Esophagus squamous epithelium (tissue), 5 donors: ENCODE results near the gene EQTN. TPM values are rescaled to one million over a fixed set of nuclear protein-coding genes. Genes with fewer than 3 reads are reported as not detected.
"Not testable (repeated sequence)": the region's sequence is repeated elsewhere in the genome, so short reads cannot be mapped to it uniquely, and the experiment has no call there.

Experiments used
- DNase-seq: peaks from one replicate; lab custom pipeline; 2025; lab: John Stamatoyannopoulos, UW
- H3K27ac ChIP-seq, 4 donors: fragments of 200-600 bp; sonication (generic); one replicate each; pipeline ENCODE4 v1.5.1; 2016 to 2019; ENCODE audit warnings: mild to moderate bottlenecking in 1 of 4
- H3K27me3 ChIP-seq, 4 donors: fragments of 200-600 bp; sonication (generic); 1 replicate in 3 of 4; 2 replicates in 1 of 4; pipeline versions ENCODE4 v1.5.1 to v1.6.0; 2017 to 2021; ENCODE audit warnings: antibody characterized with exemption in 1 of 4
- H3K36me3 ChIP-seq, 3 donors: fragments of 200-600 bp; sonication (generic); one replicate each; pipeline ENCODE4 v1.5.1; 2016 to 2019
- H3K4me1 ChIP-seq, 3 donors: fragments of 200-600 bp; sonication (generic); one replicate each; pipeline ENCODE4 v1.5.1; 2017 to 2019
- H3K4me3 ChIP-seq, 4 donors: fragments of 200-600 bp; sonication (generic); 1 replicate in 3 of 4; 2 replicates in 1 of 4; pipeline ENCODE4 v1.5.1; 2016 to 2019; ENCODE audit warnings: mild to moderate bottlenecking in 2 of 4, moderate library complexity in 1 of 4
- H3K9me3 ChIP-seq, 3 donors: fragments of 200-600 bp; sonication (generic); one replicate each; pipeline ENCODE4 v1.5.1; 2016 to 2019
- POLR2A ChIP-seq, 4 donors: fragments of 450-650 bp; IDR thresholded peaks; one replicate each; pipeline ENCODE4 v1.6.1; 2017; ENCODE audit warnings: antibody characterized with exemption in 4 of 4, mild to moderate bottlenecking in 4 of 4, moderate library complexity in 3 of 4
- WGBS, 2 donors: methylation state at CpG; one replicate each; pipeline ENCODE4 v1.1.5; 2018; 5-methylcytosine and 5-hydroxymethylcytosine counted together
- intact Hi-C: fragments of 100-400 bp; cut with DNase I; formaldehyde crosslinking; loops from one replicate; pipeline ENCODE4 v1.15.0; 2022
- total RNA-seq, 4 donors: library from RNA; depleted of rRNA; stranded (reverse); fragments of >200 nt; gene quantifications; one replicate each; pipeline ENCODE4 v1.1.0, GENCODE V29; 2016
- TF ChIP-seq, protein P1 (sequence below), 6 experiments: fragments of 450-650 bp in 4 of 6; fragments of 200-600 bp in 2 of 6; sonication (generic) in 2 of 6; IDR thresholded peaks; one replicate each; pipeline ENCODE4 v1.5.1; 2016 to 2019; ENCODE audit warnings: antibody characterized with exemption in 6 of 6, mild to moderate bottlenecking in 4 of 6, moderate library complexity in 4 of 6
- donor health status: DM: yes; HTN: yes; CAD: no.

EQTN gene
- total RNA-seq, 4 donors from 2014 or later = not detected

DNA sequence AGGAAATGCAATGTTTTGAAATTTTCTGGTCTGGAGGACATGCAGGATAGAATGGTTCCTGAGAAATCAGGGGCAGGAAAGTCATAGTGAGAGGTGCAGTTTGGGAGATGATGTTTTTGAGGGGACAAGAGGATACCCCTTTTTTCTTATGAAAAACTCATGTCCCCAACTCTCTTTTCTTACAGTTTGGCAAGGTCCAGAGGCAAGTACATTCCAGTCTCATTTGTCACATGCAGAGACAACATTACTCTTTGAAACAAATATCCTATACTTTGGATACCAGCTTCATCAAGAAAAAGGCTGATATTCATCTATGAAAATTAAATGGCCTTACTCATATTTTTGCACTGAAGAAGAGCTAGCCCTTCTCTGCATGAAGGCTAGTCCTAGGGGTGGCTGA lies 48.2 kb downstream of the EQTN start:
- TF ChIP-seq POLR2A (IDR thresholded peaks at IDR 0.05) = no peak
- TF ChIP-seq, protein P1, sequence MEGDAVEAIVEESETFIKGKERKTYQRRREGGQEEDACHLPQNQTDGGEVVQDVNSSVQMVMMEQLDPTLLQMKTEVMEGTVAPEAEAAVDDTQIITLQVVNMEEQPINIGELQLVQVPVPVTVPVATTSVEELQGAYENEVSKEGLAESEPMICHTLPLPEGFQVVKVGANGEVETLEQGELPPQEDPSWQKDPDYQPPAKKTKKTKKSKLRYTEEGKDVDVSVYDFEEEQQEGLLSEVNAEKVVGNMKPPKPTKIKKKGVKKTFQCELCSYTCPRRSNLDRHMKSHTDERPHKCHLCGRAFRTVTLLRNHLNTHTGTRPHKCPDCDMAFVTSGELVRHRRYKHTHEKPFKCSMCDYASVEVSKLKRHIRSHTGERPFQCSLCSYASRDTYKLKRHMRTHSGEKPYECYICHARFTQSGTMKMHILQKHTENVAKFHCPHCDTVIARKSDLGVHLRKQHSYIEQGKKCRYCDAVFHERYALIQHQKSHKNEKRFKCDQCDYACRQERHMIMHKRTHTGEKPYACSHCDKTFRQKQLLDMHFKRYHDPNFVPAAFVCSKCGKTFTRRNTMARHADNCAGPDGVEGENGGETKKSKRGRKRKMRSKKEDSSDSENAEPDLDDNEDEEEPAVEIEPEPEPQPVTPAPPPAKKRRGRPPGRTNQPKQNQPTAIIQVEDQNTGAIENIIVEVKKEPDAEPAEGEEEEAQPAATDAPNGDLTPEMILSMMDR (IDR thresholded peaks at IDR 0.05) = no peak
- H3K4me1 ChIP-seq = no peaks in the 10 kb centered on the region
- H3K9me3 ChIP-seq = no peaks in the 10 kb centered on the region
- intact Hi-C loops = no loop called here
- no peak overlapping the region for H3K27ac ChIP-seq
- no peaks in the 10 kb centered on the region for H3K36me3 ChIP-seq
- no peaks in the 10 kb centered on the region for H3K27me3 ChIP-seq
- no peak overlapping the region for H3K4me3 ChIP-seq
- no peak for DNase-seq

DNA sequence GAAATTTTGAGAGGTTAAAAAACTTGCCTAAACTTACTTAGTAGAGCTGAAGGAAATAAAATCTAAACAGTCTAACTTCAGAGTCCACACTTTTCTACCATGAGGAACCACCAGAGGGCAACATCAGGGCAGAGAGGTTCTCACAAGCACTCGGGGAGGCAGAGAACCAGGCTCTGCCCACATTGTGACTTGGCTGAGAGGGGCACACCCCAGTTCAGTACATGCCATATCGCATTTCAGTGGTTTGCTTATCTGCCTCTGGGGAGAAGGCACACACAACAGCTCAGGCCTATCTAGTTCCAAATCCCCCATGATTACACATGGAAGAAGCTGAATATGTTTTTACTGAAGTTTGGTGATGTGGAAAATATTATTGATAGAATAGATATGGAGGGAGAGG lies 49.2 kb downstream of the EQTN start:
- 7 to 15% methylated on average over 2 of the region's 2 CpGs for WGBS, 2 donors
- TF ChIP-seq, protein P1 (IDR thresholded peaks at IDR 0.05) = peak in 4 of 6 experiments; percentile 28 to 51 (median 38)
- TF ChIP-seq POLR2A (IDR thresholded peaks at IDR 0.05) = no peak
- intact Hi-C loops = no loop called here

DNA sequence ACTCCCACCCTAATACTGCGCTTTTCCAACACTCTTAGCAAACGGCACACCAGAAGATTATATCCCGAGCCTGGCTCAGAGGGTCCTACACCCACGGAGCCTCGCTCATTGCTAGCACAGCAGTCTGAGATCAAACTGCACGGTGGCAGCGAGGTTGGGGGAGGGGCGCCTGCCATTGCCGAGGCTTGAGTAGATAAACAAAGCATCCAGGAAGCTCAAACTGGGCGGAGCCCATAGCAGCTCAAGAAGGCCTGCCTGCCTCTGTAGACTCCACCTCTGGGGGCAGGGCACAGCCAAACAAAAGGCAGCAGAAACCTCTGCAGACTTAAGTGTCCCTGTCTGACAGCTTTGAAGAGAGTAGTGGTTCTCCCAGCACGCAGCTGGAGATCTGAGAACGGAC lies 57.3 kb downstream of the EQTN start:
- DNase-seq, H3K27ac ChIP-seq, H3K4me3 ChIP-seq, H3K27me3 ChIP-seq, H3K36me3 ChIP-seq, H3K4me1 ChIP-seq, H3K9me3 ChIP-seq: not testable (repeated sequence)
- 29 to 92% methylated on average over 1 to 6 of the region's 12 CpGs for WGBS, 2 donors
- intact Hi-C loops = loop anchor here (10.0 kb wide), 1 partner anchor 65 kb away; no protein-coding TSS in a partner anchor

More for the DNA sequence above, 49.2 kb downstream of the EQTN start:
- Histone ChIP-seq H3K27ac (no peak overlapping the region), H3K4me3 (no peak overlapping the region), H3K27me3 (no peaks in the 10 kb centered on the region), H3K9me3 (no peaks in the 10 kb centered on the region), H3K36me3 (no peaks in the 10 kb centered on the region), H3K4me1 (no peaks in the 10 kb centered on the region)
- no peak for DNase-seq

Other genes starting within 250 kb of the EQTN start
- 1 to 10 TPM in 3 of 4 donors, under 1 TPM in 1; 0.72 to 7.4 (median 4.0) TPM for gene TEK, start 187.9 kb downstream of the EQTN start, total RNA-seq
- not detected for gene IFNK, start 227.1 kb upstream of the EQTN start, total RNA-seq
- 1 to 10 TPM; 2.2 to 7.6 (median 5.2) TPM for gene MOB3B, start 232.7 kb upstream of the EQTN start, total RNA-seq